Stimulated activated CD8-positive, alpha-beta memory T cell treated with anti-CD3 and anti-CD28 coated beads, Interleukin-4, amount 100 ng/mL, for 48 hours (primary cell): Measurements from ENCODE around the gene RBM47.
"Not testable (repeated sequence)": the region's sequence is repeated elsewhere in the genome, so short reads cannot be mapped to it uniquely, and the experiment has no call there.

Experiments used
- DNase-seq: peaks from one replicate; pipeline ENCODE4 v3.0.0-alpha.2; 2020

RBM47 gene

GRCh38 chr4:40484346-40485090, 145.1 kb downstream of the RBM47 start:
- DNase-seq: no peak

DNA sequence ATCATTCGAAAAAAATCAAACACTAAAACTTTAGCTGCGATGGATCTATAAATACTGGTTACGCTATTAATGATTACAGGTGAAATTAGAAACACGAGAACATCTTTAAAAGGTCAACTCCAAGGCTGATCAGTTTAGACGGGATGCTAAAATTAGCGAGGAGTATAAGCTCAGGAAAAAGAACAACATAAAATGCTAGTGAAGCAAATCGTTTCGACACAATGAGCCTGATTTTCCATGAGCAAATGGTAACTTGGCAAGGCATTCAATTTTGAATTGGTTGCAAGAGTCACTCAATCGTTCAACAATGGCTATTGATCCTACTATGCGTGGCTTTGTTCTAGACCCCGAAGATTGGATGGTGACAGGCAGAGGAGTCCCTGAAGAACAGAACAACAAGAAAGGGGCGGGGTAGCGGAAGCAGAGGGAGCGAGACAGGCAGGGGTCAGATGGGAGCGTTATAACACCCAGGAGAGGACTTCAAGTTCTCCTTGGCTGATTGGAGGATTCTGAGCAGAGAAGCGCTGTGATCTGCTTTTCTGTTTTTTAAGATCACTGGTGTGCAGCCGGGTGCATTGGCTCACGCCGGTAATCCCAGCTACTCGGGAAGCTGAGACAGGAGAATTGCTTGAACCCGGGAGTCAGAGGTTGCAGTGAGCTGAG, 146.5 kb downstream of the RBM47 start:
- DNase-seq: no peak

- no peak for DNase-seq
Measured at GRCh38 chr4:40481977-40482376, 147.7 kb downstream of the RBM47 start.

GRCh38 chr4:40480291-40480690, 149.4 kb downstream of the RBM47 start:
- no peak for DNase-seq

DNA sequence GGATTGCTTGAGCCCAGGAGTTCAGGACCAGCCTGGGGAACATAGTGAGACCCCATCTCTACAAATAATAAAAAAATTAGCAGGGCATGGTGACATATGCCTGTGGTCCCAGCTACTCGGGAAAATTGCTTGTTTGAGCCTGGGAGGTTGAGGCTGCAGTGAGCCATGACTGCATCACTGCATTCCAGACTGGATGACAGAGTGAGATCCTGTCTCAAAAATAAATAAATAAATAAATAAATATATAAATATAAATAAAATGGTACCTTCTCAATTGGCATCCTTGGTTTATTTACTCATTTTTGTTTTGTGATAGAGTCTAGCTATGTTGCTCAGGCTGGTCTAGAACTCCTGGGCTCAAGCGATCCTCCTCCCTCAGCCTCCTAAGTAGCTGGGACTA, 150.3 kb downstream of the RBM47 start:
- no peak for DNase-seq

- DNase-seq: no peak
Measured at GRCh38 chr4:40475609-40476008, 154.1 kb downstream of the RBM47 start.

- DNase-seq: no peak
Measured at GRCh38 chr4:40473578-40474388, 155.9 kb downstream of the RBM47 start.

- no peak for DNase-seq
Measured at GRCh38 chr4:40471923-40472322, 157.7 kb downstream of the RBM47 start.

DNA sequence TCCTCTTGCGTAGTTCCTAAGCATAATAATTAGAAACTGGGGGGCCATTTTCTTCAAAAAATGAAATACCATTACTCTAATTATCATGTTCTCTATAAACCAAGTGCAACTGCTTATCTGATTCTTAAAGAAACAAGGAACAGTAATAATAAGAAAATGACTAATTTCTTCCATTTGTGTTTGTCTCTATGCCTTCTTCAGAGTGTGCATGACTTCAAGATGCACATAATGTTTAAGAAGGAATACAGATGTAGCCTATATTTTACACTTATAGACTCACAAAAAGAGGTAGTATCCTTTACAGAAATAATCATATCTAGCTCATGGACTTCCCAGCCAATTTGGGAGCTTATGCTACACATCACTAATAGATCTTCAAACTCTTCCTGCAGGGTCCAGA, 162.9 kb downstream of the RBM47 start:
- DNase-seq: no peak

- DNase-seq: no peak
Measured at GRCh38 chr4:40462326-40462725, 167.3 kb downstream of the RBM47 start.

DNA sequence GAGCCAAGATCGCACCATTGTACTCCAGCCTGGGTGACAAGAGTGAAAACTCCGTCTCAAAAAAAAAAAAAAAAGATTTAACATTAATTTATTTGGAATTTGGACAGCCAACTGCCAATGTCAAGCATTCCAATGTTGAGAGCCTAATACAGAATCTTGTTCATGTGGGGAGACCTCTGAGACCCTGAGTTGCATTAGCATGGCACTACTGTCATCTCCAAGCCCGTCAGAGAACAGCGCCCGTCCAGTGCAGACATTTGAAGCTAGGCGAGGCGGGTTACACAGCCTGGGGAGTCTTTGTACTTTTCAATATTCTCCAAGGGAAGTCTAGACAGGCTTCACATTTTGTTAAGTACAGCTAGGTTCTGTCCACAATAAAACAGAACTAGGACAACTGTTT, 167.8 kb downstream of the RBM47 start:
- no peak for DNase-seq

DNA sequence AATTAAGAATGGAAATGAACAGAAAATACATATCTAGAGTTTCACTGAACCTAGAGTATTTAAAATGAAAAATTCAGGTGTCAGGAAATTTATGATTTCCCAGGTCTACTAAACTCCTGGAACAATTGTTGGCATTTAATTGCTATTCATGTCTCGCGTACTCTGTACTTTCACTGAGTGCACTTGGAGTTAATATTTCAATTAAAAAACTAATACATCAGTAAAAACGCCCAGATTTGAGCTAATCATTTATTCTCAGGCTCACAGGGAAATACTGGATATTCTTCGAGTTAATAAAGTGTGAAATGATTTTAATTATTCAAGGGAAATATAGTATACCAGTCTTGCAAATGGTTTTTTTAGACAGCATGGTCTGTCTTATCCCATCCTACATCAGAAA, 168.6 kb downstream of the RBM47 start:
- no peak for DNase-seq

- no peak for DNase-seq
Measured at GRCh38 chr4:40458683-40459082, 171.0 kb downstream of the RBM47 start.

DNA sequence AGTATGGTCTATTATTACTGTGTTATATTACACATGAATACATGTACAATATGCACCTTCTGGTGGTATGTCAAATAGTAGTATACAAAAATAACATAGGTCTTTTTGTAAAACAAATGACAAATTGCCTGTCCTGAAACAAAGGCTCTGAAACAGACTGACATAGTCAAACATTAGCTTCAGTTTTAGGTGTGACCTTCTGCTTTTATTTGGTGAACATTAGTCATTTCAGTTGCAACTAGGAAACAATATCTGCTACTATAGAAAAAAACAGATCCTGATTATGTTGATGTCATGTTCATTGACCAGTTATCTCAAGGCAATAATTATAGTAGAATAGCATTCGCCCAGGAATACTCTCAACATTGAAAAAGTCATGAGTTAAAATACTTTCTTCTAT, 171.6 kb downstream of the RBM47 start:
- no peak for DNase-seq

DNA sequence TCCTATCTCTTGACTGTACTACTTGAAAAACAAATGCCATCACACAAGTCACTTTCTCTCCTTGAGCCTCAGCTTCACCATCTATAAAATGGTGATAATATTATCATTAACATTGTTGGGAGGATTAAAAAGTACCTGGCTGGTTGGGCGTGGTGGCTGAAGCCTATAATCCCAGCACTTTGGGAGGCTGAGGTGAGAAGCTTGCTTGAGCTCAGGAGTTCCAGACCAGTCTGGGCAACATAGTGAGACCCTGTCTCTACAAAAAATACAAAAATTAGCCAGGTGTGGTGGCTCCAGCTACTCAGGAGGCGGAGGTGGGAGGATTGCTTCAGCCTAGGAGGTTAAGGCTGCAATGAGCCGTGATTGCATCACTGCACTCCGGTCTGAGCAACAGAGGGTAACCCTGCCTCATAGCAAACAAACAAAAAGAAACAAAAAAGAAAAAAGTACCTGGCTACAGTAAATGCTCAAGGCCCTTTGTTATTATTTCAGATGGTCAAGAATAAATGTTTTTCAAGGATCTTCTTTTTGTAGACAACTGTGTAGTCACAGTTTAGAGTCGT, 174.2 kb downstream of the RBM47 start:
- DNase-seq: no peak

DNA sequence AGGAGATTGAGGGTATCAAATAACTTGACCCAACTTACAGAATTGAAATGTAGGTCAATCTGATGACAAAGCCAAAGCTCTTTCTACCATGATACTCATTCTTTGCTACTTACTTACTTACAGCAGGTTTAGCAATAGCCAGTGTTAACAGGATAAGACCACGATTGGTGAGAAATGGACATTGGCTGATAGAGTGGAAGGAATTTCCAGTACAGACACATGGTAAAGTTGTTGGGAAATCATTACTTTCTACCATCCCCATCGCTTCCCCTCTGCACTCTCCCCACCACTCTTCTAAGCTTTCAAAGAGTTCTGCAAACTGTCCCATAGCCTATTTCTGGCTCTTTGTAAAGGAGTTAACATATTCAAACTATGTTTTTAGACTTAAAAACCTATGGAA, 174.8 kb downstream of the RBM47 start:
- DNase-seq: no peak

DNA sequence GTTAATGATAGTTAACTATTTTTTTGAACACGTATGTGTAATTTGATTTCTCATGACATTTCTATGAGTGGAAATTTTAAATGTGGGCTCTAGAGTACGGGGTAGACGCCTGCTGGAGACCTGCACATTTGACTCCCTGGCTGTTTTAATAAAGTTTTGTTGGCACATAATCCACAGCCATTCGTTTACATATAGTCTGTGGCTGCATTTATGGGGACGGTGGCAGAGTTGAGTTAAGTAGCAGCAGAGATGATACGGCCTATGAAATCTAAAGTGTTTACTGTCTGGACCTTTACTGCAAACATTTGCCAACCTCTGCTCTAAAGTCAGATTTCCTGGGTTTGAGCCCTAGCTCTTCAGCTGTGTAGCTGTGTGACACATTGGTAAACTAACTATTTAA, 175.8 kb downstream of the RBM47 start:
- no peak for DNase-seq

GRCh38 chr4:40448875-40449274, 180.8 kb downstream of the RBM47 start:
- no peak for DNase-seq

DNA sequence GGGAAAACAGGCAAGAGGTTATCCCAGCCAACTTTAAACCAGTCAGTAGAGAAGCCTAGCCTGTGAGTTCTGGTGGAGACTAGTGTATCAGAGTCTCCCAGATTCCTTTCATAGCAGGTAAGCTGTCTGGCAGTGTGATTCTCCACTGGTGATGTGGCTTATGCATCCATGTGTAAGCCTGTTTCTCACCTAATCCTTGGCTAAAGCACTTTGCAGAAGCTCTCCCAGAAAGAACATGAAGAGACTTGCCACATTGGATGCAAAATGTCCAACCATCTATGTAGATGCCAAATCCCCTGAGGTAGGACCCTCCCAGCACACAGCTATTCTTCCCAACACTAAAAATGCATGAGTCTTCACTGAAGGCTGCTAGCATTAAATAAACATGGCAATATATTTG, 182.8 kb downstream of the RBM47 start:
- DNase-seq: no peak

DNA sequence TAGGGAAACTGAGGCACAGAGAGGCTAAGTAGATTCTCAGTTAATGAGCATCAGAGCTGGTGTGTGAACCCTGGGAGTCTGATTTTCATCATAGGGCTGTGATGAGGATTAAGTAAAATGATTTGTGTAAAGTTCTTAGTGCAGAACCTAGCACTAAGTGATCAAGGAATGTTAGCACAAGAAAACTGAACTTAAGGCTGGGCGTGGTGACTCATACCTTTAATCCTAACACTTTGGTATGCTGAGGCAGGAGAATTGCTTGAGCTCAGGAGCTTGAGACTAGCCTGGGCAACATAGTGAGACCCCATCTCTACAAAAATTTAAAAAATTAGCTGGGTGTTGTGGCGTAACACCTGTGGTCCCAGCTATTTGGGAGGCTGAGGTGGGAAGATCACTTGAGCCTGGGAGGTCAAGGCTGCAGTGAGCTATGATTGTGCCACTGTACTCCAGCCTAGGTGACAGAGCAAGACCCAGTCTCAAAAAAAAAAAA, 183.4 kb downstream of the RBM47 start:
- not testable (repeated sequence) for DNase-seq

GRCh38 chr4:40445671-40446070, 184.0 kb downstream of the RBM47 start:
- DNase-seq: no peak

- no peak for DNase-seq
Measured at GRCh38 chr4:40441430-40441829, 188.2 kb downstream of the RBM47 start.

DNA sequence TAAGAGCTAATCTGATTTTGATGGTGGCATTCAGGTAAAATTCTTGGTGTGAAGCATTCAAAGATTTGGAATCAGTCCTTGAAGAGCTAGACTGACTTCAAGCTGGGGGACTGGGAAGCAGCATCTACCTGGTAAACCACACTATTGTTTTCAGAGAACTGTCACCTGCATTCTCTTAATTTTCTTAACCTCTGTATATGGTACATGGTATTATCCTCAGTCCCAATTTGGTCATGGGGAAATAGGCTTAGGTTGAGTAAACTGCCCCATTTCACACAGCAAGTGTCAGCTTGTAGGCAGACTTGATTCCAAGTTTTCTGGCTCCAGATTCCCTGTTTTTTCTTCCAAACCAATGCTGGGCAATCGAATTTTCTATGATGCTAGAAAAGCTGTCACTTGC, 190.1 kb downstream of the RBM47 start:
- no peak for DNase-seq
